Hypothalamus (tissue), 51 donors: ENCODE measurements around the gene CCR7.

Source experiments
- DNase-seq, 51 donors: peaks; one replicate each; lab custom pipeline; 2025; lab: John Stamatoyannopoulos, UW

Gene CCR7

GRCh38 chr17:40538936-40539705 is 26.2 kb downstream of the CCR7 start:
- no peak for DNase-seq

DNA sequence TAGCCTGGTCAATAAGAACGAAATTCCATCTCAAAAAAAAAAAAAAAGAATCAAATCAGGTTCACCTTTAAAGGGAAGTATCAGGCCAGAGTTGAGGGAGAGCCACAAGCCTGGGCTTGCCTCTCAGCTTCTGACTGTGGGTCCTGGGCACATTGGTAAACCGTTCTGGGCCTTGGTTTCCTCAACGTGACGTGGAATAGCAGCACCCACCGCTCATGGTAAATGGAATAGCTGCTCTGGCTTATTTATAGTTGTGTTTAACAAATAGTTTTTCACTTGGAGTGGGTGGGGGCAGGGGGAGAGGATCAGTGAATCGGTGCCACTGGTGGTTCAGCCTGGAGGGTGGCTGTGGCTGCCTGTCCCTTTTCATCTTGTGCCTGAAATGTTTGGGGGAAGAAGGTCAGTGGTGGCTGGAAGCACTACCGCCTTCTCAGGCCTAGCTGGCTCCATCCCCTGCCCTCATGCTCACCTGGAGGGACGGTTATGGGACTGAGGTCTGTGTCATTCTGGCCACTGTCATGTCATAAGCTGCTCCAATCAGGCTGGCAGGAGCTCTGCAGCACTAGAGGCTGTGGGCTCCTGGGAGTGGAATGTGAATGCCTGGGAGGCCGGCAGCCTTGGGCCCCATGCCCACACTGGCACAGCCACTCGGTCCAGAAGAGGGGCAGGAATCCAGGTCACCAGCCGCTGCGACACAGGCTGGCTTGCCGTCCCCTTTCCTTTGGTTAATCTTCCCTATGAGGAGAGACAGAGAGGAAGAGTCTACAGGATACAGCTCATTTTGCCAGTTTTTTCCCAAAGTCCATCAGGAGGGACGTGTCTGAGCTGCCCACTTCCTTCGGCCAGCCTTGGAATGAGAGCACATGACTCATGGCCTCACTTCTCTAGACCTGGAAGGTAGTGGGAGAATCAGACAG is 27.0 kb downstream of the CCR7 start:
- peak in 29 of 51 donors; percentile 10 to 69 (median 49) for DNase-seq

DNA sequence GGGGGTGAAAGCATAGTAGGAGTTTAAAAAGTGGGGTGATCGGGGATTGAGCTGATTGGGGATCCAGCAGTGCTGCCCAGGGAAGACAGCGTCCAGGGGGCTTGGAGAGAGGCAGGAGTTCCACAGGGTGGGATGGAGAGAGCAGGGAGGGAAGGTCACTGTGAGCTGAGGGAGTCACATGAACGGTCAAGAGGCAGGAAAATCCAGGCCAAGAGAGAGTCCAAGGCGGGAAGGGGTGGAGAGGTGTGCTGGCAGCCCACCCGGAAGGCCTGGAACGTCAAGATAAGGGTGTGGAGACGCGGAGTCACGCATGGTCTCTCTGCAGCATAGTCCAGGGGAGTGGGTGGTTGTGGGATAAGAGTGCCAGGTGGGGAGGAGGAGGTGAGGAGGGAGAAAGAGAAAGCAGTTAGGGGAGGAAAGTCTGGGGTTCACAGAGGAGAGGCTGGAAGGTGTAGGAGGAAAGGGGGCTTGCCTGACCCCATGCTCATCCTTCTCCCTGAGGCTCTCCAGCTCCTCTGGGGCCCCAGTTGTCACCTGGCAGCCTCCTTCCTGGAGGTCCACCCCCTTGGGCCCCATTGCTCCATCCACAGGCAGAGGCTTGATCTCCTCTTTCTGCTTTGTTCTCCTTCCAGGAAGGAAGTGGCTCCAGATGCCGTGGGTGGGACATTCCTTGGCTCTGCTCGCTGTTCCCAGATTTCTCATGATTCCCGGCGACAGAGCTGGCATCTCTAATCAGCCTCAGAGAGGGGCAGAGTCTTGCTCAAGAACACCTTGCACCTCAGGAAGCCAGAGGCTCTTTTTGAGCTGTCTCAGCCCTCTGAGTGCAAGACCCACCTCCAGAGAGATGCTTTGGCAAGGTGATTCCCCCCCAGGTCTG is 28.7 kb downstream of the CCR7 start:
- DNase-seq = no peak

DNA sequence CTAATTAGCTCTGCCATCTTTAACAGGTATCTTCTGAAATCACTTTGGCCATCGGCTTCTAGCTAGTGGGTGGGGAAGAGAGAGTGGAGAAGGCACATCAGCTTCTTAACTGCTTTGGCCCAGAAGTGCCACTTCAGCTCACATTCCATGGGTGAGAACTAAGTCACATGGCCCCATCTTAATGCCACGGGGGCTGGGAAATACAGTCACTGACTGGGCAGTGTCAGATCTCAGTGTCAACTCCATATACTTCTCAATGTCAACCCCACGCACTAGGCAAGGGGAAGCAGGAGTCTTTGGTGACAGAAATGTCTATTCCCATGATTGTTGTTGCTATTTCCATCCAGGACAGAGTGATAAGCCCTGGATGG is 29.4 kb downstream of the CCR7 start:
- DNase-seq = no peak

DNA sequence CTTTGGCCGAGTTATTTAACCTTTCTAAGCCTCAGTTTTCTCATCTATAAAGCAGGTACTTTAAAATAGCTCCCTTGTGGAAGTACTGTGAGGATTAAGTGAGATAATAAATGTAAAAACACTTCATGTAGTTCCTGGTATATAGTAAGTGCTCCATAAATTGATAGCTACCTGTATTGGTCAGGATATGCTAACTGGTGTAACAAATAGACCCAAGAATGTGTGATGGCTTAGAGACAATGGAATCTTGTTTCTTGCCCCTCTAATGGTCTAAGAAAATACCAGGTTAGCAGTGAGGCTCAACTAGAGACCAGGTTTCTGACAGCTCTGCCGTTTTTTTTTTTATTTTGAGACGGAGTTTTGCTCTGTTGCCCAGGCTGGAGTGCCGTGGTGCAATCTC is 29.8 kb downstream of the CCR7 start:
- DNase-seq = no peak

- DNase-seq = no peak
Observed at GRCh38 chr17:40534371-40535189, 30.7 kb downstream of the CCR7 start.

DNA sequence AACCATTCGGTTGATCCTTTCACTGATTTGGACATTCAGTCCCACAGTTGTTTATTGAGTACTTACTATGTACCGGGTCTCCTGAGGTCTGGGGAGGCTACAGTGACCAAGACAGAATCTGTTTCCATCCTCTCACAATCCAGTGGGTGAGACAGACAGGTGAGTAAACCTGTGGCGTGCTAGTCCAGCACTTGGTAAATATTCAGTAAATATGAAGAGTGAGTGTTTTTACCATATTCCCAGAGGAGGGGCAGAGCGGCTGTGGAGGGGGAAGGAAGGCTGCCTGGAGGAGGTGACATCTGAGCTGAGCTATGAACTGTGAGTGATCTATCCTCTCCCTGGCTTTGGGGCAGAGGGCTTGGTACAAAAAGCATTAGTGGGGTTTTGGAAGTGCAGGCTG is 31.4 kb downstream of the CCR7 start:
- DNase-seq = no peak

GRCh38 chr17:40532520-40533253 is 32.6 kb downstream of the CCR7 start:
- peak in 1 of 51 donors; percentile 23 for DNase-seq

DNA sequence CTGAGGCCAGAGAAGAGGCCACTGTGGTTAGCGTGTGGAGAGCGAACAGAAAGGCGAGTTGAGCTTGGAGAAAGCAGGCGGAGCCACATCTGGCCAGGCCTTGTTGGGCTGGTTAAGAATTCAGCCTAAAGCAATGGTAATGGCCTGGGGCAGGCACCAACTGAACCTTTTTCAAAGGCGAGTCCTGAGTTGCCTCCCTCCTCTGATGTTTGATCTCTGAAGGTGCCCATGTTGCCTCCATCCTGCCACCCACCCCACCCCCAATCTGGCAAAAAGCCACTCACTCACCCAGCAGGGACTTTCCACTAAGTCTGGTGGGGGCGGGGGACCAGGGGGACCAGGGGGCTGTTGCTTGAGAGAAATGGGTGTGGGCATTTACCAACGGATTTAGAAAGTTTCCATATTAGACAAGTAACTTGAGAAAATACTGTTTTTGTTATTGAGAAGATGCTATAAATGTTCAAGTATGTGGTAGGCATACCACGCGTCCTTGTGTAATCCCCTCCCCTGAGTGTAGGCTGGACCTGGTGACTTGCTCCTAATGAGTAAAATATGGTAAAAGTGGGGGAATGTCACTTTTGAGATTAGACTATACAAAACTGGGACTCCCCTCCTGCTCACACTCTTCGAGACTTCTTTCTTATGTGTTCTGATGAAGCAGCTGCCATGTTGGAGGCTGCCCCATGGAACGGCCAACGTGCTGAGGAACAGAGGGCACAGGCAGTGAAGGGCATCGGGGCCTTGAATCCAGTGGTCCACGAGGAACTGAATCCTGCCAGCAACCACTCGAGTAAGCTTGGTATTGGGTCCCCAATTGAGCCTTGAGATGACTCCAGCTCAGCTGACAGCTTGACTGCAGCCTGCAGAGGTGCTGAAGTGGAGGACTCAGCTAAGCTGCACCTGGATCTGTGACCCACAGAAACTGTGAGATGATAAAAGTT is 34.0 kb downstream of the CCR7 start:
- DNase-seq = no peak

DNA sequence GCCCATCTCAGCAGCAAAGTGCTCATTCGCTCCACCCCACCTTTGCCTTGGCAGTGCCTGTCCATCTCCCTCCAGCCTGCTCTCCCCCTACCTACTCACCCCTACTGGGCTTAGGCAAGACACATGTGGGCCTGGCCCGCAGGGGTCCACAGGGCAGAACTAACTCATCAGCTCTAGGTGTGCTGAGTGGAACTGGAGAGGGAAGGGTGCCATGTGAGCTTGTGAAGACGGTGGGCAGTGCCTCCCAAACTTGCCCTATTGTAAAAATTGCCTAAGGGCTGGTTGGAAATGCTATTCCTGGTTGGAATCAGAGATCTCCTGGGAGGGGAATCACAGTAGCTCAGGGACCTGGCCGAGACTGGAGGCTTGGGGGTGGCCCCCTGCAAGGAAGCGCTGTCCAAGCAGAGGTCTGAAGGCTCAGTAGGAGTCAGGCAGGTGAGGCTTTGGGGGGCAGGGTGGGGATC is 34.7 kb downstream of the CCR7 start:
- no peak for DNase-seq

GRCh38 chr17:40529991-40530390 is 35.3 kb downstream of the CCR7 start:
- DNase-seq = no peak

DNA sequence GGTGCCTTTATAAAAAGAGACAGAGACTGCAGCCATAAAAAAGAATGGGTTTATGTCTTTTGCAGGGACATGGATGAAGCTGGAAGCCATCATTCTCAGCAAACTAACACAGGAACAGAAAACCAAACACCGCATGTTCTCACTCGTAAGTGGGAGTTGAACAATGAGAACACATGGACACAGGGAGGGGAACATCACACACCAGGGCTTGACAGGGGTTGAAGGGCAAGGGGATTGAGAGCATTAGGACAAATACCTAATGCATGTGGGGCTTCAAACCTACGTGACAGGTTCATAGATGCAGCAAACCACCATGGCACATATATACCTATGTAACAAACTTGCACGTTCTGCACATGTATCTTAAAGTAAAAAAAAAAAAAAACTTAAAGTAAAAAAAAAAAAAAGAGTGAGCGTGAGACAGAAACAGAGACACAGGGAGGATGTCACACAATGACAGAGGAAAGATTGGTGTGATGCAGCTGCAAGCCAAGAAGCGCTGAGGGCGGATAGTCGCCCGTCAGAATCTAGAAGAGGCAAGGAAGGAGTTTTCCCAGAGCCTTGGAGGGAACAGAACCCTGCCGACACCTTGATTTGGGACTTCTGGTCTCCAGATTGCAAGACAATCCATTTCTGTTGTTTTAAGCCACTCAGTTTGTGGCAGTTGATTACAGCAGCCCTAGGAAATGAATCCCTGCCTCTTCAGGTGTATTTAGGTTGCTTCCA is 36.4 kb downstream of the CCR7 start:
- DNase-seq = no peak

DNA sequence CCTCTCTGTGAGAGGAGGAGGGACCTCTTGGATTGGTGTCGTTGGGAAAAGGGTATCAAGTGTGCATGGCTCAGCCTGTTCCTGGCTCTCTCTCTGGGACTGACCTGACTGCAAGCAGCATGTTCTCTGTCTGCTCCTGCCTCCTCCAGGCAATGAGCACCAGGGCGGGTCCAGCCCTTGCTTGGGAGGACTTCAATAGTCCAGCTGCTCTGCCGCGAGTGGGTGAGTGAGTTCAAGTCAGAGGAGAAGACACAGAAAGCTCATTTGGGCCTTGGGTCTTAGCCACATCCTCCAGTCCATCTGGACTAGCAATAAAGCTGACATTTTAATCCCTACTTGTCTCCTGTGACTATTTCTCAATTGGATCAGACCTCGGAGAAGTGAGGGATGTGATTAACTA is 38.6 kb downstream of the CCR7 start:
- DNase-seq = no peak

- DNase-seq = no peak
Observed at GRCh38 chr17:40525294-40525693, 40.0 kb downstream of the CCR7 start.

DNA sequence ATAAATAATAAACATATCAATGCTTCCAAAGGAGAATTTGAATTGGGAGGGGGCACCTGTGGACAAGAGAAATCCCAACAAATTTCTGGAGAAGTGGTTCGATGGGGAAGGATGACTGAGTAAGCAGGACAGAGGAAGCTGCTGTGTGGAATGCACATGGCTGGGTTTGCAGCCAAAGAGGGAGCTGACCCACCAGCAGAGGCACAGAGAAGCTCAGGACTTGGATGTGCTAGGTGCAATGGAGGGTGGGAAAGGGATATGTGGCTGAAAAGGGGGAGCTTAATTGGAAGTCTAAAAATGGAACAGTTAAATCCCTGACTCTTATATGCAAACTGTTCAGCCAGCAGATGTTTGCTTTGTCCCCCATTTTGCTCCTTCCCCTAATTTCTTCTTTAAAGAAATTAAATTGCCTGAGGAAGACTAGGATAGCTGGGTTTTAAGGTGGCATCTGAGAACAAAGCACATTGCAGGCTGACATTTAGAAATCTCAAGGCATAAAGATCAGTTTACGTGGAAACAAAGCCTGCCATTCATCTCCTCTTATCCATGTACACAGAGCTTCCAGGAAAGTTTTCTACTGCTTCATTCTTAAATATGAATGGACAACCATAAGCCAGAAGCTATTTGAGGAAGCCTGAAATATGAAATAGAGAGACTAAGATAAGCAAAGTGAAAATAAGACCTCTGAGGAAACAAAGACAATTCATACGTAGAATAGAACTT is 40.9 kb downstream of the CCR7 start:
- DNase-seq = no peak

DNA sequence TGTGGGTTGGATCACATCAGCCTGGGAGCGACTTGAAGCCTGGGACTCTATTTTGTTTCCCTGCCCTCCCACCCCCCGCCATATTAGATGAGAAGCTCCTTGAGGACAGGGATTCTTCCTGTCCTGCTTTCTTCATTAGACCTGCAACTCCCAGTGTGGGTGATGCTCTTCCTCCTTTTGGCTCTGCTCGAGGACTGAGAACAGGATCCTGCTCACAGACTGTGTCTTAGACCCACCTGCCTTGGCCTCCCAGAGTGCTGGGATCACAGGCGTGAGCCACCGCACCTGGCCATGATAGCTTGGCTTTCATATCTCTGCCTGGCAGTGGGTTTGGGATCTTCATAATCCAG is 42.3 kb downstream of the CCR7 start:
- DNase-seq = no peak
